Measurements from ENCODE around the gene XPO1. TPM values are rescaled to one million over a fixed set of nuclear protein-coding genes. Genes with fewer than 3 reads are reported as not detected.

Gene XPO1
- total RNA-seq, 1 donor from 2014 or later: 140 TPM

DNA sequence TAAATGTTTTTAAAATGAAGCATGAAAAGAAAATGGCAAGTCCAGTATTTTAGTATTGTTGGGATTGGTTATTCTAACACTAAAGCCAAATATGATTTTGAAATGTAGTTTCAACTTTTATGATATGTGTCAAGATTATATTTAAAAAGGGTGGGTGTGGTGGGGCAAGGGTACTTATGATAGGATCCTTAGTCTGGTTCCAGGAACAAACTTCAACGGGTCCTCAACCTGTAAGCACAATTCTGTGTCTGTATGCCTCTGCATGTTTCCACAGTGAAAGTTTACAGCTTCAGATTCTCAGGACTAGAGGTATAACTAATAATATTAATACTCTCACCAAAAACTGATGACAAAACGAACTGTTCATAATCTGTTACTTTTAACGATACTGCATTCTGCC is 73.1 kb downstream of the XPO1 start:
- FAIRE-seq: no peak

DNA sequence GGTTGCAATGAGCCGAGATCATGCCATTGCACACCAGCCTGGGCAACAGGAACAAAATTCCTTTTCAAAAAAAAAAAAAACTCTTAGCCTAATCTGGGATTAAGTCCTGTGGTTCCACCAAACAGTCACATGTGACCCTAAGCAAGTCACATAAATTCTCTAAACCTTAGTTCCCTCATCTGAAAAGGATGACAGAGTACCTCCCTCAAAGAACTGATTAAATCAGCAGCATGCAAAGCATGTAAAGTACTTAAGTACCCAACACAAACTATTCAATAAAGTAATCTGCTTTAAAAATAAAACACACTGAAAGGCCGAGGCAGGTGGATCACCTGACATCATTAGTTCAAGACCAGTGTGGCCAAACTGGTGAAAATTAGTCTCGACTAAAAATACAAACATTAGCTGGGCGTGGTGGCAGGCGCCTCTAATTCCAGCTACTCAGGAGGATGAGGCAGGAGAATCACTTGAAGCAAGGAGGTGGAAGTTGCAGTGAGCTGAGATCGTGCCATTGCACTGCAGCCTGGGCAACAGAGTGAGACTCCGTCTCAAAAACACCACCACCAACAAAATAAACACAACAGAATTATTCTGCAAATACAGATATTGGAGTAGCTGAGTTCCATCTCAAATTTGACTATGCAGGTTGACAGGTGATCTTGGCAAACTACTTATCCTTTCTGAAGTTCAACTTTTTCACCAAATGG is 74.2 kb downstream of the XPO1 start:
- no peaks in the 10 kb centered on the region for H3K36me3 ChIP-seq (ENCODE audit: control insufficient read depth, insufficient read depth, low read length)
- H3K27me3 ChIP-seq (ENCODE audit: control insufficient read depth, insufficient read depth, low read length): no peaks in the 10 kb centered on the region
- H3K4me3 ChIP-seq (ENCODE audit: low read depth, low read length): no peak overlapping the region
- FAIRE-seq: no peak
- TF ChIP-seq, protein P1, sequence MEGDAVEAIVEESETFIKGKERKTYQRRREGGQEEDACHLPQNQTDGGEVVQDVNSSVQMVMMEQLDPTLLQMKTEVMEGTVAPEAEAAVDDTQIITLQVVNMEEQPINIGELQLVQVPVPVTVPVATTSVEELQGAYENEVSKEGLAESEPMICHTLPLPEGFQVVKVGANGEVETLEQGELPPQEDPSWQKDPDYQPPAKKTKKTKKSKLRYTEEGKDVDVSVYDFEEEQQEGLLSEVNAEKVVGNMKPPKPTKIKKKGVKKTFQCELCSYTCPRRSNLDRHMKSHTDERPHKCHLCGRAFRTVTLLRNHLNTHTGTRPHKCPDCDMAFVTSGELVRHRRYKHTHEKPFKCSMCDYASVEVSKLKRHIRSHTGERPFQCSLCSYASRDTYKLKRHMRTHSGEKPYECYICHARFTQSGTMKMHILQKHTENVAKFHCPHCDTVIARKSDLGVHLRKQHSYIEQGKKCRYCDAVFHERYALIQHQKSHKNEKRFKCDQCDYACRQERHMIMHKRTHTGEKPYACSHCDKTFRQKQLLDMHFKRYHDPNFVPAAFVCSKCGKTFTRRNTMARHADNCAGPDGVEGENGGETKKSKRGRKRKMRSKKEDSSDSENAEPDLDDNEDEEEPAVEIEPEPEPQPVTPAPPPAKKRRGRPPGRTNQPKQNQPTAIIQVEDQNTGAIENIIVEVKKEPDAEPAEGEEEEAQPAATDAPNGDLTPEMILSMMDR (IDR thresholded peaks at IDR 0.05; ENCODE audit: insufficient read depth, low read length, severe bottlenecking): no peak
- no peak for DNase-seq (ENCODE audit: low read depth)

More for the DNA sequence above, 73.1 kb downstream of the XPO1 start:
- H3K27me3 ChIP-seq (ENCODE audit: control insufficient read depth, insufficient read depth, low read length): no peaks in the 10 kb centered on the region
- TF ChIP-seq, protein P1 (IDR thresholded peaks at IDR 0.05; ENCODE audit: insufficient read depth, low read length, severe bottlenecking): no peak
- no peak overlapping the region for H3K4me3 ChIP-seq (ENCODE audit: low read depth, low read length)
- DNase-seq (ENCODE audit: low read depth): no peak
- H3K36me3 ChIP-seq (ENCODE audit: control insufficient read depth, insufficient read depth, low read length): no peaks in the 10 kb centered on the region

DNA sequence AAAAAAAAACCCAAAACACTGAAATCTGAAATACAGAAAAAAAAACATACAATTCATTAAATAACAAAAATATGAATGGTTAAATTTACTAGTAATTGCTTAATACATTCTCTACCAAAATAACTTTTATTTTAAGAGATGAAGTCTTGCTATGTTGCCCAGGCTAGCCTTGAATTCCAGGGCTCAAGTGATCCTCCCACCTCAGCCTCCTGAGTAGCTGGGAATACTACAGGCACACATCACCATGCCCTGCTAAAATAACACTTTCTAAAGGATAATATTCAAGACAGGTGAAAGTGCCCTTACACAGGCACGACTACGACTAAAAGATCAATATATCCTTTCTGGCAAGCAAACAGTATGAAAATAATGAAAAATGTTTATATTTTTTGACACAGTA is 76.8 kb downstream of the XPO1 start:
- Histone ChIP-seq H3K4me3 (ENCODE audit: low read depth, low read length) (no peak overlapping the region), H3K36me3 (ENCODE audit: control insufficient read depth, insufficient read depth, low read length) (no peaks in the 10 kb centered on the region), H3K27me3 (ENCODE audit: control insufficient read depth, insufficient read depth, low read length) (no peaks in the 10 kb centered on the region)
- FAIRE-seq (no peak), DNase-seq (ENCODE audit: low read depth) (no peak)
- TF ChIP-seq, protein P1 (IDR thresholded peaks at IDR 0.05; ENCODE audit: insufficient read depth, low read length, severe bottlenecking): no peak

DNA sequence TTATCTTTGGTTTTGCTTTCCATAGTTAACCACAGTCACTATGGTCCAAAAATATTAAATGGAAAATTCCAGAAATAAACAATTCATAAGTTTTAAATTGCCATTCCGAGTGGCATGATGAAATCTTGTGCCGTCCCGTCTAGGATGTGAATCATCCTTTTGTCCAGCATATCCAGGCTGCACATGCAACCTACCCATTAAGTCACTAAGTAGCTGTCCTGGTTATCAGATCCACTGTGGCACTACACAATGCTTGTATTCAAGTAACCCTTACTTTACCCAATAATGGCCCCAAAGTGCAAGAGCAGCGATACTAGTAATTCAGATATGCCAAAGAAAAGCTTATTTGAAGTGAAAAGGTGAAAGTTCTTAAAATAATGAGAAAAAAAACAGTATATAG is 78.0 kb downstream of the XPO1 start:
- FAIRE-seq (no peak), DNase-seq (ENCODE audit: low read depth) (peak; percentile 79)
- Histone ChIP-seq H3K27me3 (ENCODE audit: control insufficient read depth, insufficient read depth, low read length) (no peaks in the 10 kb centered on the region), H3K36me3 (ENCODE audit: control insufficient read depth, insufficient read depth, low read length) (no peaks in the 10 kb centered on the region), H3K4me3 (ENCODE audit: low read depth, low read length) (no peak overlapping the region)
- TF ChIP-seq, protein P1 (IDR thresholded peaks at IDR 0.05; ENCODE audit: insufficient read depth, low read length, severe bottlenecking): no peak

DNA sequence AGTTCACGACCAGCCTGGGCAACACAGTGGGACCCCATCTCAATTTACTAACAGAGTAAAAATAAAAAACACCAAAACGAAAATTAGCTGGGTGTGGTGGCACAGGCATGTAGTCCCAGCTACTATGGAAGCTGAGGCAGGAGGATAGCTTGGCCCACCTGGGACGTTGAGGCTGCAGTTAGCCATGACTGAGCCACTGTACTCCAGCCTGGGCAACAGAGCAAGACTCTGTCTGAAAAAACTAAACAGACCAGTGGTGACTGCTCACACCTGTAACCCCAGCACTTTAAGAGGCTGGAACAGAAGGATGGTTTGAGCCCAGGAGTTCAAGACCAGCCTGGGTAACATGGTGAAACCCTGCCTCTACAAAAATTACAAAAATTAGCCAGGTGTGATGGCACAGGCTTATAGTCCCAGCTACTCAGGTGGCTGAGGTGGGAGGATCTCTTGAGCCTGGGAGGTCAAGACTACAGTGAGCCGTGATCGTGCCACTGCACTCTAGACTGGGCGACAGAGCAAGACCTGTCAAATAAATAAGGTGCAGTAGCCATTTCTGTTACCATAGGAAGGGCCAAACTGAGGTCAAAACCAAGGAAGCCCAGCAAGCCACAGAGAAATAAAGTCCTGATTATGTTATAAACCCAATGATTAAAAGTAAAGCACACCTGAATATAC is 81.3 kb downstream of the XPO1 start:
- no peaks in the 10 kb centered on the region for H3K36me3 ChIP-seq (ENCODE audit: control insufficient read depth, insufficient read depth, low read length)
- no peaks in the 10 kb centered on the region for H3K27me3 ChIP-seq (ENCODE audit: control insufficient read depth, insufficient read depth, low read length)
- TF ChIP-seq, protein P1 (IDR thresholded peaks at IDR 0.05; ENCODE audit: insufficient read depth, low read length, severe bottlenecking): no peak
- no peak overlapping the region for H3K4me3 ChIP-seq (ENCODE audit: low read depth, low read length)
- FAIRE-seq (no peak), DNase-seq (ENCODE audit: low read depth) (no peak)

All from bronchial epithelial cell (primary cell).